Activated effector memory CD4-positive, alpha-beta T cell treated with Interleukin-2 at 50 U/mL for 16 hours (primary cell): Measurements from ENCODE around the gene LRRC3.
"Not testable (repeated sequence)": the region's sequence is repeated elsewhere in the genome, so short reads cannot be mapped to it uniquely, and the experiment has no call there.

Source experiments
- DNase-seq: peaks from one replicate; pipeline ENCODE4 v3.0.0-alpha.2; 2020

LRRC3 gene

DNA sequence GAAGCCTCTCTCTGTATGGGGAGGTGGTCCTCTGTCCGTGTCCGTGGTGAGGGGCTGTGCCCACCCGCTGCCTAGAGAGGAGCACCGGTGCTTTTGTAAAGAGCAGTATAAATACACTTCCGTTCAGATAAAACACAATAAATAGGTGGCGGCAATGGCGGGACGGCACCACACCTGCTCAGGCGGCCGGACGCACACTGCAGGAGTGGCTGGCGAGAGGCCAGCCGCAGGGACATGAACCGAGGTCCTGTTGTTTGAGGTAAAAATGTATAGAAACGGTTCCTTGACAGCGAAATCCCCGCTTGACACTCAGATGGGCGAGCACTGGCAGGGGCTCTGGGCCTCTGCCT lies 43.9 kb downstream of the LRRC3 start:
- no peak for DNase-seq

DNA sequence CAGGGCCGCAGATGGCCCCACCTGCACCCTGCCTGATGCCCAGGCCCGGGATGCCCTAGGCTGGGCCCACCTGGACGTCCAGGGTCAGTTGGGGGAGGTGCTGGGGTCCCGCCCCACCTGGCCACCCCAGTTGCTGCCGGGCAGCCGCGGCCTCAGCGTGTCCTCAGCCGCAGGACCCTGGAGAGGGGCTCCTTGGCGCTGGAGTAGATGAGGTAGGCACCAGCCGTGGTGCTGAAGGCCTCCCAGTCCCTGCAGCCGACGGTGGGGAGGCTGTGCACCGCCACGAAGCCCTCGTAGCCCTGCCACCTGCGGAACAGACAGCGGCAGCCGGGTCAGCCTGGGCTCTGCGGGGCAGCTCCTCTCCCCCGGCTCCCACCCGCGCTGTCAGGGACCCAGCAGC lies 44.3 kb downstream of the LRRC3 start:
- DNase-seq = no peak

DNA sequence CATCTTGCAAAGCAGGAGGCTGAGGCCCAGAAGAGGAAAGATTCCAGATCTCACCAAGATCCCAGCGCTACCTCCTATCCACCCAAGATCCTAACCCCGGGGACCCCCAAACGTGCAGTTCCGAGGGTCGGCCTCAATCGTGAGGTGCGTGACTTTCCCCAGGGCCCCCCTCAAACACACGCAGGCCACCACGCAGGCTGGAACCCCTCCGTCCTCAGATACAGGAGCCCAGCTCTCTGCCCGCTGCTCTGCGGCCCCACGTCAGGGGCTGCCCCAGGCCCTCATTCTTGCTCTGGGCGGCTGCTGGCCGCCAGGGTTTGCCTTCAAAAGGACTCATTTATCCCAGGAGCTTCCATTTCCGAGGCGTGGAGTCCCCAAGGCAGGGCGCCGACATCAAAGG lies 44.8 kb downstream of the LRRC3 start:
- no peak for DNase-seq

- no peak for DNase-seq
These were observed 47.1 kb downstream of the LRRC3 start for GRCh38 chr21:44502171-44502958.

GRCh38 chr21:44503006-44503889 lies 47.9 kb downstream of the LRRC3 start:
- not testable (repeated sequence) for DNase-seq

DNA sequence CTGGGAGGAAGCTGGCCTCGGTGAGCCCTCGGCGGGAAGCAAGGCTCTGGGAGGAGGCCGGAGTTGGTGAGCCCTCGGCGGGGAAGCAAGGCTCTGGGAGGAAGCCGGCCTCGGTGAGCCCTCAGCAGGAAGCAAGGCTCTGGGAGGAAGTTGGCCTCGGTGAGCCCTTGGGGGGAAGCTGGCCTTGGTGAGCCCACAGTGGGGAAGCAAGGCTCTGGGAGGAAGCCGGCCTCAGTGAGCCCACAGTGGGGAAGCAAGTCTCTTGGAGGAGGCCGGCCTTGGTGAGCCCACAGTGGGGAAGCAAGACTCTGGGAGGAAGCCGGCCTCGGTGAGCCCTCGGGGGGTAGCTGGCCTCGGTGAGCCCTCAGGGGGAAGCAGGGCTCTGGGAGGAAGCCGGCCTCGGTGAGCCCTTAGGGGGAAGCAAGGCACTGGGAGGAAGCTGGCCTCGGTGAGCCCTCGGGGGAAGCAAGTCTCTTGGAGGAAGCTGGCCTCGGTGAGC lies 48.6 kb downstream of the LRRC3 start:
- no peak for DNase-seq

DNA sequence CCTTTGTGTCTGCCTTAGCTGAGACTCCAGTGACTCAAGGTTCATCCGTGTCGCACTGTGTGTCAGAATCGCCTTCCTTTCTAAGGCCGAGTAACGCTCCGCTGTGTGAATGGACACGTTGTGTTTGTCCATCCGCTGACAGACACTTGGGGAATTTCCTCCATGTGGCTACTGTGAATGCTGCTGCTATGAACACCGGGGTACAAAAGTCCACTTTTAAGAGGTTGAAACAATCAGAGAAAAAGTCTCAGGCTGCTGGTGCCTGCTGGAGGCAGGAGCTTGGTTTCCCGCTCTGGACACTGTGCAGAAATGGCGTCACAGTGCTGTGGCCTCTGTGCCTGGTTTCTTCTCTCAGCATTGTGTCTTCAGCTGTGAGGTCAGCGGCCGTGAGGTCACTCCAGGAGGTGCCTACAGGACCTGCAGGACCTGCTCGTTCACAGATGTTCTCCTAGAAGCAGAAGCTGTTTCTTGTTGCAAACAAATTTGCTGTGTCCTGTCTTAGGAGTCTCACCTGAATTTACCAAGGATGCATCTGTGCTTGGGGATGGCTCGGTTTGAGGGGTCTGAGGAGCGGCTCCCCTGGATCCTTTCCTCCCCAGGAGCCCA lies 50.5 kb downstream of the LRRC3 start:
- no peak for DNase-seq

- no peak for DNase-seq
These were observed 51.3 kb downstream of the LRRC3 start for GRCh38 chr21:44506279-44507255.

DNA sequence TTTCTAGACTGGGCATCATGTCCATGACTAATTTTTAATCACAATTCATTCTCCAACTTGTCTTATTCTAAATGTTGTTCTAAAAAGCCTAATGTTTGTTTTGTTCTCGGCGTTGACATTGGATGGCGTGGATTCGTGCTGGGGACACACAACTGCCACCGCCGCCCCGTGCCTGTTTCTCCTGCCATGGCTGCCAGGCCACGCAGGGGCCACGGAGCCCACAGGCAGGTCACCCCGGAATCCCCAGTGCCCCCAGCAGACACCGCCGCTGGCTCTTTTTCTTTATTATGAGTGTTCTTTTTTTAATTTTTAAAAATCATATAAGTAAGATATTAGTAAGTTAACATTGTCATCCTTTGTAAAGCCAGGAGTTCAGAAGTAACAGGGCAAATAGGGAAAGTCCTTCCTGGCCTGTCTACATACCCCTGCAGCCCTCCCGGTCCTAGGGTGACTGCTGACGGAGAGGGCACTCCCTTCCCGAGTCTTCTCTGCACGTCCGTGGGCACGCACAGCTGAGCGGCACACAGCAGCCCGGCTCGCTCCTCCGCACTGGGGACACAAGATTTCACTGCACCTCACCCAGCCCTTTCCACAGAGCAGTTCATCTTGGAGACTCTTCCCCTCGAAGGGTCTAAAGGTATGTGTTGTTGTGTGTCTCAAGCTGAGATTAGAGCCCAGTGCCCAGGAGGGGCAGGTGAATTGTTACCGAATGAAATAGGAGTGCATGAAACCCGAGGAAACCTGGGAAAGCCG lies 52.5 kb downstream of the LRRC3 start:
- DNase-seq = no peak

DNA sequence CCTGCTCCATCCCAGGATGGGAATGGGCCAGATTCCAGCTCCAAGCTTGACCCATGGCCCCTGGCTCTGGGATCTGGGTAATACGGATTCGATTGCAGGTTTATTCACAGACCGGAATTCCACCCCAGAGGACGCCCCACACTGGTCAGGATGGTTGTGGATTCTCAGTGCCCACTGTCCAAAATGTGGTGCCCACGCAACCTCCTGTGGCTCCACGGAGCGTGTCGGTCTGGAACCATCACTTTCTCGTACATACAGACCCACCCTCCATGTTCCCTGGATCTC lies 53.1 kb downstream of the LRRC3 start:
- DNase-seq = no peak

GRCh38 chr21:44508711-44509445 lies 53.6 kb downstream of the LRRC3 start:
- no peak for DNase-seq

DNA sequence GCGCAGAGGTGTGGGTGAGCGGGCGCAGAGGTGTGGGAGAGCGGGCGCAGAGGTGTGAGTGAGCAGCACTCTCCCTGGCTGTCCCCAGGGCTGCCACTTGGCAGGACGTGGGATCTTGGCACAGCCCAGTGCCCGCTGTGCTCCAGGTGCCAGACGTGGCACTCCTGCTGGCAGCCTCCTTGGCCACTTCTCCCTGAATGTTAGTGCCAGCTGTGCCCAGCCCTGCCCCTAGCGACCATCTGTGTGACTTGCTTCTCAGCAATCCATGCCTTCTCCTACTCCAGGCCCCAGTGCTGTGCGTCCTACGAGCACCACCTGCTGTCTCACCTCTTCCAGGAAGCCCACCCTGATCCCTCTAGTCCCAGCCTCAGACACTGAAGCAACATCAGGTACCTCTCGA lies 54.2 kb downstream of the LRRC3 start:
- DNase-seq = no peak

GRCh38 chr21:44510109-44510507 lies 54.8 kb downstream of the LRRC3 start:
- DNase-seq = no peak

- peak; percentile 71 for DNase-seq
These were observed 55.4 kb downstream of the LRRC3 start for GRCh38 chr21:44510508-44511218.

DNA sequence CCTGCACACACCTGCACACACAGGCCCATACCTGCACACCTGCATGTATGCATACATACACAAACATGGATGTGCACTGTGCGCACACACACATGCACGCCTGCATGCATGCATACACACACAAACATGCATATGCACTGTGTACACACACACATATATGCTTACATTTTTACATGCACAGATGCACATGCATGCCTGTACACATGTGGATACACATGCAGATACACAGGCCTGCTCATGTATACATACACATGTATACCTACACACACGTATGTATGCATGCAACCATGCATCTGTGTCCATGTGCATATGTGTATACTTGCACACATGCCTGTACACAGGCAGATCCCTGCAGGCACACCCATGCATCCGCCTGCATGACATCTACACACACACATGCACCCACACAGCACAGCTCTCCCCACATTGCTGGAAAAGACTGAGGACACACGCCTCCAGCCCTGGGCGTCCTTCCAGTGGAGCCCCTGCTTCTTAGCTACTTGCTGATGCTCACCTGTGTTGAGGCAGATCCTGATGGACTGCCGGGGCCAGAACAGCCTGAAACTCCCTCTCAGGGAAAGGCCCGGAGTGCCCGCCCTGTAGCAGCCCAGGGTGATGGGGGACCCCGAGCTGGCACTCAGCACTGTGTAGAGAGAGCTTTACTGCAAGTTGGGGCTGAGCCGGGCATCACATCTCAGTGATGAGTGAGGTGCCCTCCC lies 56.1 kb downstream of the LRRC3 start:
- DNase-seq = no peak
